GM23248 (cell line): ENCODE results near the gene SLC24A5.

Experiments used
- EZH2 ChIP-seq: fragments of 200-600 bp; sonication (generic); IDR thresholded peaks from 2 replicates; pipeline ENCODE4 v1.6.1; 2018; ENCODE audit warnings: antibody characterized with exemption, mild to moderate bottlenecking; ENCODE audit not compliant: insufficient read depth, poor library complexity, severe bottlenecking
- EZH2phosphoT487 ChIP-seq: fragments of 200-600 bp; sonication (generic); IDR thresholded peaks from 2 replicates; pipeline ENCODE4 v1.6.1; 2018; ENCODE audit warnings: antibody characterized with exemption, moderate library complexity, mild to moderate bottlenecking, low read depth; ENCODE audit not compliant: insufficient read depth

- no peak for TF ChIP-seq EZH2
- no peak for TF ChIP-seq EZH2phosphoT487
These were observed 62.0 kb downstream of the SLC24A5 start for GRCh38 chr15:48182749-48183148.
